ENCODE measurements around the gene TFPI2.
A peak's percentile ranks its signal among the peaks of the same experiment; 100 is the strongest.

The TFPI2 gene

GRCh38 chr7:93866886-93867285 is 23.7 kb downstream of the TFPI2 start:
- TF ChIP-seq CTCF (conservative IDR thresholded peaks at IDR 0.05; ENCODE audit: low read depth, low read length), result no peak
- H3K27ac ChIP-seq, result no peak overlapping the region
- H4K20me1 ChIP-seq (ENCODE audit: insufficient read depth), result no peaks in the 10 kb centered on the region
- H3K4me1 ChIP-seq (ENCODE audit: low read depth, poor library complexity, severe bottlenecking), result no peaks in the 10 kb centered on the region
- no peaks in the 10 kb centered on the region for H3K27me3 ChIP-seq (ENCODE audit: insufficient read depth, low read depth)
- H3K4me2 ChIP-seq, result no peak overlapping the region
- no peak overlapping the region for H3K4me3 ChIP-seq (IDR thresholded peaks at IDR 0.05; ENCODE audit: insufficient read depth, low read depth, low read length)
- no peaks in the 10 kb centered on the region for H3K79me2 ChIP-seq (ENCODE audit: insufficient read depth, low read depth)
- no peak overlapping the region for H2AFZ ChIP-seq (ENCODE audit: low read depth)
- no peak overlapping the region for H3K9ac ChIP-seq
- H3K36me3 ChIP-seq (ENCODE audit: insufficient read depth), result no peaks in the 10 kb centered on the region

GRCh38 chr7:93862651-93863050 is 27.9 kb downstream of the TFPI2 start:
- TF ChIP-seq CTCF (conservative IDR thresholded peaks at IDR 0.05; ENCODE audit: low read depth, low read length), result no peak
- Histone ChIP-seq H3K4me3 (IDR thresholded peaks at IDR 0.05; ENCODE audit: insufficient read depth, low read depth, low read length) (no peak overlapping the region), H3K4me1 (ENCODE audit: low read depth, poor library complexity, severe bottlenecking) (no peaks in the 10 kb centered on the region), H2AFZ (ENCODE audit: low read depth) (no peak overlapping the region), H3K36me3 (ENCODE audit: insufficient read depth) (no peaks in the 10 kb centered on the region), H3K27ac (no peak overlapping the region), H3K4me2 (no peak overlapping the region), H3K9ac (no peak overlapping the region), H4K20me1 (ENCODE audit: insufficient read depth) (no peaks in the 10 kb centered on the region), H3K79me2 (ENCODE audit: insufficient read depth, low read depth) (no peaks in the 10 kb centered on the region), H3K27me3 (ENCODE audit: insufficient read depth, low read depth) (no peaks in the 10 kb centered on the region)

- Histone ChIP-seq H3K4me2 (no peak overlapping the region), H3K79me2 (ENCODE audit: insufficient read depth, low read depth) (no peaks in the 10 kb centered on the region), H3K4me3 (IDR thresholded peaks at IDR 0.05; ENCODE audit: insufficient read depth, low read depth, low read length) (no peak overlapping the region), H2AFZ (ENCODE audit: low read depth) (no peak overlapping the region), H4K20me1 (ENCODE audit: insufficient read depth) (no peaks in the 10 kb centered on the region), H3K9ac (no peak overlapping the region), H3K27ac (no peak overlapping the region), H3K36me3 (ENCODE audit: insufficient read depth) (no peaks in the 10 kb centered on the region), H3K4me1 (ENCODE audit: low read depth, poor library complexity, severe bottlenecking) (no peaks in the 10 kb centered on the region), H3K27me3 (ENCODE audit: insufficient read depth, low read depth) (no peaks in the 10 kb centered on the region)
- peak; percentile 43 for TF ChIP-seq CTCF (conservative IDR thresholded peaks at IDR 0.05; ENCODE audit: low read depth, low read length)
Observed at GRCh38 chr7:93861325-93861949, 29.1 kb downstream of the TFPI2 start.

GRCh38 chr7:93860261-93860660 is 30.3 kb downstream of the TFPI2 start:
- Histone ChIP-seq H2AFZ (ENCODE audit: low read depth) (no peak overlapping the region), H3K4me3 (IDR thresholded peaks at IDR 0.05; ENCODE audit: insufficient read depth, low read depth, low read length) (no peak overlapping the region)

More at GRCh38 chr7:93860261-93860660, 30.3 kb downstream of the TFPI2 start:
- no peak overlapping the region for H3K4me2 ChIP-seq
- no peaks in the 10 kb centered on the region for H3K27me3 ChIP-seq (ENCODE audit: insufficient read depth, low read depth)
- H3K9ac ChIP-seq, result no peak overlapping the region
- no peak overlapping the region for H3K27ac ChIP-seq
- no peaks in the 10 kb centered on the region for H3K4me1 ChIP-seq (ENCODE audit: low read depth, poor library complexity, severe bottlenecking)
- H4K20me1 ChIP-seq (ENCODE audit: insufficient read depth), result no peaks in the 10 kb centered on the region
- no peaks in the 10 kb centered on the region for H3K36me3 ChIP-seq (ENCODE audit: insufficient read depth)
- no peak for TF ChIP-seq CTCF (conservative IDR thresholded peaks at IDR 0.05; ENCODE audit: low read depth, low read length)
- no peaks in the 10 kb centered on the region for H3K79me2 ChIP-seq (ENCODE audit: insufficient read depth, low read depth)
